Fibroblast of lung (primary cell): ENCODE results near the gene HAVCR1. TPM values are rescaled to one million over a fixed set of nuclear protein-coding genes. Genes with fewer than 3 reads are reported as not detected.
"Not testable (repeated sequence)": the region's sequence is repeated elsewhere in the genome, so short reads cannot be mapped to it uniquely, and the experiment has no call there.

Experiments
- DNase-seq, 2 donors: peaks; one replicate each; pipeline versions ENCODE4 v3.0.0 to v3.0.0-alpha.2; 2010; ENCODE audit warnings: low read depth in 2 of 2
- H2AFZ ChIP-seq: 2 replicates; pipeline ENCODE4 v1.5.1; 2012; ENCODE audit warnings: low read length, control low read depth, inconsistent platforms
- H3K27ac ChIP-seq: 2 replicates; pipeline ENCODE4 v1.5.1; 2011; ENCODE audit warnings: low read length, control low read depth; ENCODE audit not compliant: insufficient read depth
- H3K27me3 ChIP-seq: 2 replicates; pipeline ENCODE4 v1.5.1; 2011; ENCODE audit warnings: mild to moderate bottlenecking, low read length; ENCODE audit not compliant: control insufficient read depth, insufficient read depth
- H3K36me3 ChIP-seq: 2 replicates; pipeline ENCODE4 v1.5.1; 2011; ENCODE audit warnings: low read length; ENCODE audit not compliant: control insufficient read depth, insufficient read depth
- H3K4me1 ChIP-seq: 2 replicates; pipeline ENCODE4 v1.5.1; 2011; ENCODE audit warnings: low read length; ENCODE audit not compliant: control insufficient read depth, insufficient read depth; ENCODE audit errors: extremely low read depth
- H3K4me2 ChIP-seq: 2 replicates; pipeline ENCODE4 v1.5.1; 2011; ENCODE audit warnings: low read length, control low read depth; ENCODE audit not compliant: insufficient read depth; ENCODE audit errors: extremely low read depth
- H3K4me3 ChIP-seq, 4 experiments: fragments of 200-600 bp in 1 of 4; sonication (generic) in 1 of 4; replicated peaks in 1 of 4; 2 replicates each; pipeline ENCODE4 v1.5.1; 2011 to 2016; ENCODE audit warnings: low read length in 4 of 4, low read depth in 3 of 4, mild to moderate bottlenecking in 3 of 4, control low read depth in 2 of 4, inconsistent platforms in 1 of 4, mixed read lengths in 1 of 4; ENCODE audit not compliant: insufficient read depth in 1 of 4; ENCODE audit errors: control extremely low read depth in 1 of 4
- H3K79me2 ChIP-seq: 2 replicates; pipeline ENCODE4 v1.5.1; 2012; ENCODE audit warnings: mild to moderate bottlenecking, low read length, inconsistent platforms; ENCODE audit not compliant: control insufficient read depth, insufficient read depth
- H3K9ac ChIP-seq: 2 replicates; pipeline ENCODE4 v1.5.1; 2011; ENCODE audit warnings: mild to moderate bottlenecking, low read length, control low read depth; ENCODE audit not compliant: insufficient read depth
- H3K9me3 ChIP-seq: 2 replicates; pipeline ENCODE4 v1.5.1; 2012; ENCODE audit warnings: low read depth, low read length; ENCODE audit not compliant: control insufficient read depth, insufficient read depth
- H4K20me1 ChIP-seq: 2 replicates; pipeline ENCODE4 v1.5.1; 2011; ENCODE audit warnings: low read length; ENCODE audit not compliant: control insufficient read depth, insufficient read depth; ENCODE audit errors: extremely low read depth
- EZH2 ChIP-seq: IDR thresholded peaks from 2 replicates; pipeline ENCODE4 v1.5.1; 2012; ENCODE audit warnings: low read length, control low read depth, mild to moderate bottlenecking; ENCODE audit errors: missing control alignments
- polyA plus RNA-seq, 2 donors: library from polyadenylated mRNA; depleted of rRNA in 1 of 2; stranded (reverse) in 1 of 2; unstranded in 1 of 2; fragments of >200 nt; gene quantifications; 2 replicates each; pipeline ENCODE4 v1.2.1, GENCODE V29; 2011 to 2012; ENCODE audit warnings: missing spikeins in 1 of 2
- total RNA-seq: library from RNA; depleted of rRNA; stranded (reverse); fragments of >200 nt; gene quantifications from 2 replicates; pipeline ENCODE4 v1.2.1, GENCODE V29; 2014
- TF ChIP-seq, protein P1 (sequence below), 2 donors: IDR thresholded peaks in 1 of 2; conservative IDR thresholded peaks in 1 of 2; 1 replicate in 1 of 2; 2 replicates in 1 of 2; pipeline ENCODE4 v1.5.1; 2011 to 2012; ENCODE audit warnings: low read length in 2 of 2, control low read depth in 1 of 2, inconsistent platforms in 1 of 2, low read depth in 1 of 2, mild to moderate bottlenecking in 1 of 2

The HAVCR1 gene
- total and polyA plus RNA-seq, 2 donors (not counting 1 experiment from before 2014, with no cell fraction given): not detected

DNA sequence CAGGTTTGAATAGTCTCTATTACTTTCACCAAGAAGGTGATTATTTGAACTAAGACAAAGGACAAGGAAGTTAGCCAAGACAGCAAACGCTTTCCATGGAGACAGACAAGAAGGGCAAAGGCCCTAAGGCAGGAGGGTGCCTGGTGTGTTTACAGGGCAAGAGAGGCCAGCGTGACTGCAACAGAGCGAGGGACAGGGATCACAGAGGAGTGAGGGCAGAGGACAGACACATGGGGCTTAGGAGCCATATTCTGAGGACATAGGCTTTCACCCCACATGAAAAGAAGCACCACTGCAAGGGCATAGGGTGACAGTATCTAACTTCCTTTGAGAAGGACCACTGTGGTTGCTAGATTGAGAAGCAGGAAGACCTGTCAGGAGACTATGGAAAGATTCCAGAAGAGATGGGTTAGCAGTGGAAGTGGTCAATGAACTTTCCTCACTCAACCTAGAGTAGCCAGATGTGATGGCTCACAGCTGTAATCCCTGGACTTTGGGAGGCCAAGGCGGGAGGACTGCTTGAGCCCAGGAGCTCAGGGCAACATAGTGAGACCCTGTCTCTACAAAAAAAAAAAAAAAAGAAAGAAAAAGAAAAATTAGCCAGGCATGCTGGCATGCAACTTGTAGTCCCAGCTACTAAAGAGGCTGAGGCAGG is 5.0 kb upstream of the HAVCR1 start:
- H3K27ac ChIP-seq: no peak overlapping the region
- H4K20me1 ChIP-seq: no peaks in the 10 kb centered on the region
- no peak for DNase-seq
- no peaks in the 10 kb centered on the region for H3K79me2 ChIP-seq
- H3K9me3 ChIP-seq: no peaks in the 10 kb centered on the region
- TF ChIP-seq EZH2: no peak
- TF ChIP-seq, protein P1, sequence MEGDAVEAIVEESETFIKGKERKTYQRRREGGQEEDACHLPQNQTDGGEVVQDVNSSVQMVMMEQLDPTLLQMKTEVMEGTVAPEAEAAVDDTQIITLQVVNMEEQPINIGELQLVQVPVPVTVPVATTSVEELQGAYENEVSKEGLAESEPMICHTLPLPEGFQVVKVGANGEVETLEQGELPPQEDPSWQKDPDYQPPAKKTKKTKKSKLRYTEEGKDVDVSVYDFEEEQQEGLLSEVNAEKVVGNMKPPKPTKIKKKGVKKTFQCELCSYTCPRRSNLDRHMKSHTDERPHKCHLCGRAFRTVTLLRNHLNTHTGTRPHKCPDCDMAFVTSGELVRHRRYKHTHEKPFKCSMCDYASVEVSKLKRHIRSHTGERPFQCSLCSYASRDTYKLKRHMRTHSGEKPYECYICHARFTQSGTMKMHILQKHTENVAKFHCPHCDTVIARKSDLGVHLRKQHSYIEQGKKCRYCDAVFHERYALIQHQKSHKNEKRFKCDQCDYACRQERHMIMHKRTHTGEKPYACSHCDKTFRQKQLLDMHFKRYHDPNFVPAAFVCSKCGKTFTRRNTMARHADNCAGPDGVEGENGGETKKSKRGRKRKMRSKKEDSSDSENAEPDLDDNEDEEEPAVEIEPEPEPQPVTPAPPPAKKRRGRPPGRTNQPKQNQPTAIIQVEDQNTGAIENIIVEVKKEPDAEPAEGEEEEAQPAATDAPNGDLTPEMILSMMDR (conservative IDR thresholded peaks at IDR 0.05 in 1 of 2, IDR thresholded peaks at IDR 0.05 in 1 of 2; ENCODE audit: low read depth in 1 of 2, low read length in 2 of 2): no peak
- no peak overlapping the region for H3K4me2 ChIP-seq
- H3K4me3 ChIP-seq: no peak overlapping the region
- no peaks in the 10 kb centered on the region for H3K27me3 ChIP-seq
- no peaks in the 10 kb centered on the region for H3K4me1 ChIP-seq
- no peaks in the 10 kb centered on the region for H3K36me3 ChIP-seq
- H3K9ac ChIP-seq: no peak overlapping the region
- H2AFZ ChIP-seq: no peak overlapping the region

DNA sequence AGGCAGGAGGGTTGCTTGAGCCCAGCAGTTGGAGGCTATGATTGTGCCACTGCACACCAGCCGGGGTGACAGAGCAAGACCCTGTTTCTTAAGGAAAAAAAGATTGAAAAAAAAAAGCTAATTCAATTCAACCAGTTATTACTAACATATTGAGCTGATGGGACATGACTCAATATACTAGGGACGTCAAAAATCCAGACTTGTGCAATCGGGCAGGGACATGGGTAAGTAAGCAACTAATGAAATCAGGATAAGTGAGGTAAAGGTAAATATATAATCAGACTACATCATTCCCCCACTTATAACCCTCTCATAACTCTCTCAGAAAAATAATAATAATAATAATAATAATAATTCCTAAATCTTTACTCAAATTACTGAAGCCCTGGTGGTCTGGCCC is 975 bp upstream of the HAVCR1 start:
- Histone ChIP-seq H3K79me2 (no peaks in the 10 kb centered on the region), H3K9me3 (no peaks in the 10 kb centered on the region), H3K27me3 (no peaks in the 10 kb centered on the region), H4K20me1 (no peaks in the 10 kb centered on the region), H3K4me3 (no peak overlapping the region), H3K4me1 (no peaks in the 10 kb centered on the region), H3K4me2 (no peak overlapping the region), H2AFZ (no peak overlapping the region), H3K27ac (no peak overlapping the region), H3K9ac (no peak overlapping the region), H3K36me3 (no peaks in the 10 kb centered on the region)
- no peak for TF ChIP-seq EZH2
- TF ChIP-seq, protein P1 (conservative IDR thresholded peaks at IDR 0.05 in 1 of 2, IDR thresholded peaks at IDR 0.05 in 1 of 2; ENCODE audit: low read depth in 1 of 2, low read length in 2 of 2): no peak
- DNase-seq: no peak

DNA sequence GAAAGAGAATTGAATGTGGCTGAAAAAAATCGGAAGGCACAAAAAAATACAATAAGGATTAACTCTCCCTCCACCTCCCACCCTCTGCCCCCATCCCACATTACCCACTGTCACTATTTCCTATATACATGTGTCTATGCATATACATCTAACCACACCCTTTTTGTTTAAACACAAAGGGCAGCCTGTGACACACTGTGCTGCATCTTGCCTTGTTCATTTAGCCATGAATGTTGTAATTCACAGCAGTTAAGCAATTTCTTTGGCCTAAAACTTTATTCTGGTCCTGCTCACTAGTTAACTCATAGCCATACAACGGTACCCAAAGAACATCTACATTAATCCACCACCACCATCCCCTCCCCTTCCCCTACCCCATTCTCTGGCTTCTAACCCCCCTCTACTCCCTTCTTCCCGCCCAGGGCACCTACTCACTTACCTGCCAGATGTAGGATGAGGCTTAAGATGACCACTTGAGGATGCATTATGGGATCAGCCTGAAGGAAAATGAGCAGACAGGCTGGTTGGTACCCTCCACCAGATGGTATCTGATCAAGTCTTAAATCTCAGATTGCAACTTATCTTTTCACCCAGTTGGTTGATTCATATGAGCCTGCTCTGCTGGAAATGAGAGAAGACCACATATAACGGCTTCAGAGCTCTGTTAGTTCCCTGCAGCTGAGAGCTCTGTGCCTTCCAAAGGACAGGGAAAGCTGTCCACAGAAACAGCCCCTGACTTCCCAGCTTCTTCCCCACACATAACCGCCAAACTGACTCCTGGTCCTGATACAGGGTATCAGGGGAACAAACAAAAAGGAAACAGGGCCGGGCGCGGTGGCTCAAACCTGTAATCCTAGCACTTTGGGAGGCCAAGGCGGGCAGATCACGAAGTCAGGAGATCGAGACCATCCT is 1.2 kb downstream of the HAVCR1 start:
- Histone ChIP-seq H3K4me2 (no peak overlapping the region), H3K4me1 (no peaks in the 10 kb centered on the region), H3K9ac (no peak overlapping the region), H3K27ac (no peak overlapping the region), H4K20me1 (no peaks in the 10 kb centered on the region), H3K27me3 (no peaks in the 10 kb centered on the region), H2AFZ (no peak overlapping the region), H3K4me3 (no peak overlapping the region), H3K79me2 (no peaks in the 10 kb centered on the region), H3K36me3 (no peaks in the 10 kb centered on the region), H3K9me3 (no peaks in the 10 kb centered on the region)
- DNase-seq: no peak
- no peak for TF ChIP-seq EZH2
- TF ChIP-seq, protein P1 (conservative IDR thresholded peaks at IDR 0.05 in 1 of 2, IDR thresholded peaks at IDR 0.05 in 1 of 2; ENCODE audit: low read depth in 1 of 2, low read length in 2 of 2): no peak

DNA sequence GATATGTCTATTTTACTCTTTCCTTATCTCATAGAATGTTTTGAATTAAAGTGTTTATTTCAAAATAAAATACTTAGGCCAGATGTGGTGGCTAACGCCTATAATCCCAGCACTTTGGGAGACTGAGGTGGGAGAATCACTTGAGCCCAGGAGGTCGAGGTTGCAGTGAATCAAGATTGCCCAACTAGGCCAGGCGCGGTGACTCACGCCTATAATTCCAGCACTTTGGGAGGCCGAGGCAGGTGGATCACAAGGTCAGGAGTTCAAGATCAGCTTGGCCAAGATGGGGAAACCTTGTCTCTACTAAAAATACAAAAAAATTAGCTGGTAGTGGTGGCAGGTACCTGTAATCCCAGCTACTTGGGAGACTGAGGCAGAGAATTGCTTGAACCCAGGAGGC is 2.1 kb downstream of the HAVCR1 start:
- H3K27me3 ChIP-seq, H3K79me2 ChIP-seq, H2AFZ ChIP-seq, H3K9ac ChIP-seq, H3K4me3 ChIP-seq, H3K9me3 ChIP-seq, H3K4me2 ChIP-seq, H3K4me1 ChIP-seq, H4K20me1 ChIP-seq, DNase-seq, H3K27ac ChIP-seq, H3K36me3 ChIP-seq: not testable (repeated sequence)
